OCI-LY1 (cell line): ENCODE data around the gene ZNF627.

Experiments
- H2AFZ ChIP-seq: fragments of 200-600 bp; sonication (generic), shearing (Covaris generic); 2 replicates; pipeline ENCODE4 v1.6.0; 2014; ENCODE audit warnings: antibody characterized with exemption, mild to moderate bottlenecking, low read length
- H3F3A ChIP-seq: fragments of 200-600 bp; sonication (generic), shearing (Covaris generic); 2 replicates; pipeline ENCODE4 v1.6.0; 2014; ENCODE audit warnings: mild to moderate bottlenecking, antibody characterized with exemption, low read length, moderate library complexity; ENCODE audit not compliant: insufficient read depth
- H3K27ac ChIP-seq: fragments of 200-600 bp; sonication (generic); 2 replicates; pipeline ENCODE4 v1.5.1; 2014; ENCODE audit warnings: low read length, mixed run types, mild to moderate bottlenecking, low read depth; ENCODE audit not compliant: poor library complexity, severe bottlenecking
- H3K27me3 ChIP-seq: fragments of 200-600 bp; sonication (generic); 2 replicates; pipeline ENCODE4 v1.6.0; 2014; ENCODE audit warnings: antibody characterized with exemption, mild to moderate bottlenecking, low read length, moderate library complexity; ENCODE audit not compliant: insufficient read depth
- H3K36me3 ChIP-seq: fragments of 200-600 bp; sonication (generic); 2 replicates; pipeline ENCODE4 v1.6.1; 2014; ENCODE audit warnings: mild to moderate bottlenecking, antibody characterized with exemption, low read length, moderate library complexity, mixed read lengths; ENCODE audit not compliant: insufficient read depth
- H3K4me1 ChIP-seq: fragments of 200-600 bp; sonication (generic); 2 replicates; pipeline ENCODE4 v1.5.1; 2014; ENCODE audit warnings: mild to moderate bottlenecking, low read length, moderate library complexity; ENCODE audit not compliant: insufficient read depth, severe bottlenecking
- H3K4me2 ChIP-seq: fragments of 200-600 bp; sonication (generic), shearing (Covaris generic); 2 replicates; pipeline ENCODE4 v1.6.1; 2014; ENCODE audit warnings: low read length
- H3K4me3 ChIP-seq: fragments of 200-600 bp; sonication (generic); 2 replicates; pipeline ENCODE4 v1.5.1; 2014; ENCODE audit warnings: low read length, low read depth, mild to moderate bottlenecking, mixed read lengths; ENCODE audit not compliant: poor library complexity, severe bottlenecking
- H3K79me2 ChIP-seq: fragments of 200-600 bp; shearing (Covaris generic); 2 replicates; pipeline ENCODE4 v1.6.1; 2016; ENCODE audit warnings: mixed run types, low read length, mixed read lengths; ENCODE audit not compliant: insufficient read depth
- H3K9ac ChIP-seq: fragments of 200-600 bp; sonication (generic), shearing (Covaris generic); 2 replicates; pipeline ENCODE4 v1.6.1; 2014; ENCODE audit warnings: mild to moderate bottlenecking, low read length, mixed read lengths
- H3K9me2 ChIP-seq: fragments of 200-600 bp; sonication (generic), shearing (Covaris generic); 2 replicates; pipeline ENCODE4 v1.6.1; 2014; ENCODE audit warnings: low read depth, mild to moderate bottlenecking, low read length, mixed read lengths
- H3K9me3 ChIP-seq: fragments of 200-600 bp; shearing (Covaris generic); 2 replicates; pipeline ENCODE4 v1.6.1; 2014; ENCODE audit warnings: low read length, mixed read lengths
- H4K20me1 ChIP-seq: fragments of 200-600 bp; sonication (generic), shearing (Covaris generic); 2 replicates; pipeline ENCODE4 v1.6.0; 2016; ENCODE audit warnings: mild to moderate bottlenecking, low read length; ENCODE audit not compliant: insufficient read depth
- EZH2 ChIP-seq: fragments of 200-600 bp; sonication (generic), shearing (Covaris generic); IDR thresholded peaks from 2 replicates; pipeline ENCODE4 v1.8.0; 2017; ENCODE audit warnings: borderline replicate concordance, mixed run types, mild to moderate bottlenecking, antibody characterized with exemption, low read length, moderate library complexity, mixed read lengths
- TF ChIP-seq, protein P1 (sequence below): fragments of 200-600 bp; sonication (generic), shearing (Covaris generic); IDR thresholded peaks from 2 replicates; pipeline ENCODE4 v1.5.1; 2017; ENCODE audit warnings: mild to moderate bottlenecking, antibody characterized with exemption, low read length, moderate library complexity, mixed read lengths

The ZNF627 gene

DNA sequence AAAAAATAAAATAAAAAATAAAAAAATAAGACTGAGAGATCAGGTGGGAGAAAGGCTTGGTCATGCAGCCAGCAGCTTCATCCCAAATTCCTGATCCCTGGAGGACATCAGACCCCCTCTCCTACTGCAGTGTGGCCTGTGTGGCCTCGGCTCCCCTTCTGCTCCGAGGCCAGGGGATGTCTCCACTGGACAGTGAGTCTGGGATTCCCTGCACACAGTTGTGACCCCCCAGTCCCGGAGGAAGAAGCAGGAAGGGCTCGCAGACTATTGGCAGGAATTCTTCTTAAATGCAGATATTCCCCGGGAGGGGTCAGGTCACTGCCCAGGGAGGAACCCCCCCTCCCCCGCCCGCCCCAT lies 41.9 kb downstream of the ZNF627 start:
- Histone ChIP-seq H4K20me1 (no peaks in the 10 kb centered on the region), H3K9me2 (no peaks in the 10 kb centered on the region), H3K27ac (no peak overlapping the region), H3K9me3 (0 out of 2 replicates have a peak, but pooled peaks cover 3% of the 10 kb centered on the region), H3K4me2 (peak overlapping the region; percentile 82), H3K36me3 (no peaks in the 10 kb centered on the region), H3K4me1 (peaks cover 4% of the 10 kb centered on the region), H3K9ac (no peak overlapping the region), H2AFZ (no peak overlapping the region), H3K79me2 (no peaks in the 10 kb centered on the region), H3F3A (no peaks in the 10 kb centered on the region), H3K4me3 (peak overlapping the region; percentile 86), H3K27me3 (no peaks in the 10 kb centered on the region)
- TF ChIP-seq EZH2 = no peak
- TF ChIP-seq, protein P1, sequence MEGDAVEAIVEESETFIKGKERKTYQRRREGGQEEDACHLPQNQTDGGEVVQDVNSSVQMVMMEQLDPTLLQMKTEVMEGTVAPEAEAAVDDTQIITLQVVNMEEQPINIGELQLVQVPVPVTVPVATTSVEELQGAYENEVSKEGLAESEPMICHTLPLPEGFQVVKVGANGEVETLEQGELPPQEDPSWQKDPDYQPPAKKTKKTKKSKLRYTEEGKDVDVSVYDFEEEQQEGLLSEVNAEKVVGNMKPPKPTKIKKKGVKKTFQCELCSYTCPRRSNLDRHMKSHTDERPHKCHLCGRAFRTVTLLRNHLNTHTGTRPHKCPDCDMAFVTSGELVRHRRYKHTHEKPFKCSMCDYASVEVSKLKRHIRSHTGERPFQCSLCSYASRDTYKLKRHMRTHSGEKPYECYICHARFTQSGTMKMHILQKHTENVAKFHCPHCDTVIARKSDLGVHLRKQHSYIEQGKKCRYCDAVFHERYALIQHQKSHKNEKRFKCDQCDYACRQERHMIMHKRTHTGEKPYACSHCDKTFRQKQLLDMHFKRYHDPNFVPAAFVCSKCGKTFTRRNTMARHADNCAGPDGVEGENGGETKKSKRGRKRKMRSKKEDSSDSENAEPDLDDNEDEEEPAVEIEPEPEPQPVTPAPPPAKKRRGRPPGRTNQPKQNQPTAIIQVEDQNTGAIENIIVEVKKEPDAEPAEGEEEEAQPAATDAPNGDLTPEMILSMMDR = no peak

DNA sequence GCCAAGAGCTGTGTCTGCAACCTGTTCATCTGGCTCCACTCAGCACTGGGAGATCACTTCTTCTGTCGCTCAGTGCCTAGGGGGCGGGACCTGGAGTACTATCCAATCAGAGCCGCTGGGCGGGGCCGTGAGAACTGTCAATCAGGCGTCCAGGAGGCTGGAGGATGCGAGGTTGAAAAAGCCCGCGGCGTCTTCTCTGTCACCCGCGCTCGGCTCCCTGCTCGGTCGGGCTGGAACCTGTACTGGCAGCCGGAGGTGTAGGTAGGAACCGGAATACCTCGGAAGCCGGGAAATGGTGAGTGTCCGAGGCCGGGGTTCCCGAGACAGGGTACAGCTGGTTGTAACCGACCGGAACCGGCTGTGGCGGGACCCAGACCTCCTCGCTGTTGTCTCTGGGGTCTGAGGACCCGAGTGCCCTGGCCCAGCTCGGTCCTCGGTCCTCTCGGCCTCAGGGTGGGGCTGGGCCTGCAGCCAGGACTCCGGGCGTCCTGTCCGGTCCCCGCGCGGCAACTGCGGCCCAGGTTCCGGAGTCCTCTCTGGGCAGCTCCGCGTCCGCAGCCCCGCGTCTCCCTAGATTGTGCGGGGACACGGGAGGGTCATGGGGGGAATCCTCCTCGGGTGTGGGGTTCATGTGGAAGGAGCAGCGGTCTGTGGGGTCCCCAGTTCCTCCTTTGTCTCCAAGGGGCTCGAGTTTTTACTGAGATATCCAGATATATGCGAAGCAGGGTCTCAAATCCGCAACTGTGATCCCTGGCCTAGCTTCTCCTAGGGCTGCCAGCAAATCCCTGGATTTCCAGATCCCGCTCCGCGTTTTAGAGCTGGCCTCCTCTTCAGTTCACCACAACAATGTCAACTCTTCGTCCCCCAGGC lies 42.6 kb downstream of the ZNF627 start:
- Histone ChIP-seq H3K4me2 (peak overlapping the region; percentile 82), H3K4me3 (peak overlapping the region; percentile 86), H3K9ac (peak overlapping the region; percentile 88), H3K4me1 (peaks cover 4% of the 10 kb centered on the region), H2AFZ (no peak overlapping the region), H3K79me2 (no peaks in the 10 kb centered on the region), H3K9me3 (0 out of 2 replicates have a peak, but pooled peaks cover 3% of the 10 kb centered on the region), H3F3A (no peaks in the 10 kb centered on the region), H4K20me1 (no peaks in the 10 kb centered on the region), H3K27me3 (no peaks in the 10 kb centered on the region), H3K9me2 (no peaks in the 10 kb centered on the region), H3K36me3 (no peaks in the 10 kb centered on the region), H3K27ac (no peak overlapping the region)
- TF ChIP-seq EZH2 = no peak
- TF ChIP-seq, protein P1 = no peak

DNA sequence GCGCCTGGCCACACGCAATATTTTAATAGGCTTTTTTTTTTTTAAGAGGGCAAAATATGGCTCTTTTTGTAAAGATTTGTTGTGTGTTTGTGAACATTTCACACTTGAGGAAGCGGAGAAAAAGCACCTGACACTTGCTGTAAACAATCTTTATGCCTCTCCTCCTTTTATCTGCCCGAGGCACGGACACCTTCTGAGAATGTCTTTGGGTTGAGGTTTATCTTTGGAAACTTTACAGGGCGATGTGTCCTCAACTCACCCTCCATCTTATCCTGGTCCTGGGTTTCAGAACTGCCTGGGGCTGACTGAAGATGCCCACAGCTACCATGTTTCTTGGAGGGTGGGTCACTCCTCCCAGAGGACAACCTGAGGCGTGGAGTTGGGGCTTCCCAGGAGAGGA lies 44.0 kb downstream of the ZNF627 start:
- H2AFZ ChIP-seq = no peak overlapping the region
- no peaks in the 10 kb centered on the region for H4K20me1 ChIP-seq
- H3K4me1 ChIP-seq = peaks cover 4% of the 10 kb centered on the region
- no peak overlapping the region for H3K4me3 ChIP-seq
- H3K9ac ChIP-seq = no peak overlapping the region
- H3K9me3 ChIP-seq = peaks cover 5% of the 10 kb centered on the region; the same call in 1 of the 2 replicates
- no peaks in the 10 kb centered on the region for H3K27me3 ChIP-seq
- no peaks in the 10 kb centered on the region for H3K9me2 ChIP-seq
- H3K79me2 ChIP-seq = no peaks in the 10 kb centered on the region
- no peak for TF ChIP-seq EZH2
- TF ChIP-seq, protein P1 = no peak
- no peak overlapping the region for H3K4me2 ChIP-seq
- H3F3A ChIP-seq = no peaks in the 10 kb centered on the region
- H3K27ac ChIP-seq = no peak overlapping the region
- H3K36me3 ChIP-seq = peaks cover 6% of the 10 kb centered on the region; the same call in 1 of the 2 replicates
